Retinal pigment epithelial cell (primary cell): ENCODE data around the gene HPCAL1.

Experiments
- DNase-seq: peaks from one replicate; pipeline ENCODE4 v3.0.0-alpha.2; 2010; ENCODE audit warnings: low read depth
- H3K4me3 ChIP-seq: 2 replicates; pipeline ENCODE4 v1.5.1; 2011; ENCODE audit warnings: mild to moderate bottlenecking, low read length, control low read depth, moderate library complexity
- TF ChIP-seq, protein P1 (sequence below): conservative IDR thresholded peaks from 2 replicates; pipeline ENCODE4 v1.5.1; 2011; ENCODE audit warnings: low read depth, low read length, control low read depth, inconsistent platforms

Gene HPCAL1

DNA sequence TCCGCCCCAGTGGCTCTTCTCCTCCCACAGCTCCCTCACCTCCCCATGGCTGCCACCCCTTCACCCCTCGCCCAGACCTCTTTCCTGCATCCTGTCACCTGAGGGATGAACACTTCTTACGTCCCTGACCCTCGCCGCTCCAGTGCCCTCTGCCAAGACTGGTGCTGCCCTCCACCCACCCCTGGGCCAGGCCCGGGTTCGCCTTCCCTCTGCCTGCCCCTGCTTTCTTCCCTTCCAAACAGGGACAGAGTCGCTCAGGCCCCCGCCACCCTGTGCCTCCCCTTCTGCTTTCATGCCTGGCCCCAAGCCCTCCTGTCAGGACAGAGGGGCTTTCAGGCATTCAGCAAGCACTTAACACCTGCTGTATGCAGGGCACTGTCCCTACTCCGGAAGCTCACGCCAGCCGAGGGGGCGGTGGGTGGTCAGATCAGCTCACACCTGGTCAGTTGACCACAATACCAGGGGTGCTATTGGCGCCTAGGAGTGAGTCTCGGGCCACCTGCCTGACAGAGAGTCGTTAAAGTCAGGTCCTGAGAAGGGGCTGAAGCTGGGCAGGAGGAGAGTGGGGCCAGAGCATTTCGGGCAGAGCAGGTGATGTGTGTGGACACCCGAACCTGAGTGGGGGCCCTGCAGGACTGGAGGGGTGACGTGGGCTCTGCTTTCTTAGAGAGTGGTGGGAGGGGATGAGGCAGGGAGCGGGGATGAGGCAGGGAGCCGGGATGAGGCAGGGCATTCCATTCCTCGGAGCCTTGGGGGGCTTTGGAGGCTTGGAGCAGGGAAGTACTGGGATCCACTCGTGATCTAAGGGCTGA, 26.0 kb upstream of the HPCAL1 start:
- DNase-seq = no peak
- no peak overlapping the region for H3K4me3 ChIP-seq
- TF ChIP-seq, protein P1, sequence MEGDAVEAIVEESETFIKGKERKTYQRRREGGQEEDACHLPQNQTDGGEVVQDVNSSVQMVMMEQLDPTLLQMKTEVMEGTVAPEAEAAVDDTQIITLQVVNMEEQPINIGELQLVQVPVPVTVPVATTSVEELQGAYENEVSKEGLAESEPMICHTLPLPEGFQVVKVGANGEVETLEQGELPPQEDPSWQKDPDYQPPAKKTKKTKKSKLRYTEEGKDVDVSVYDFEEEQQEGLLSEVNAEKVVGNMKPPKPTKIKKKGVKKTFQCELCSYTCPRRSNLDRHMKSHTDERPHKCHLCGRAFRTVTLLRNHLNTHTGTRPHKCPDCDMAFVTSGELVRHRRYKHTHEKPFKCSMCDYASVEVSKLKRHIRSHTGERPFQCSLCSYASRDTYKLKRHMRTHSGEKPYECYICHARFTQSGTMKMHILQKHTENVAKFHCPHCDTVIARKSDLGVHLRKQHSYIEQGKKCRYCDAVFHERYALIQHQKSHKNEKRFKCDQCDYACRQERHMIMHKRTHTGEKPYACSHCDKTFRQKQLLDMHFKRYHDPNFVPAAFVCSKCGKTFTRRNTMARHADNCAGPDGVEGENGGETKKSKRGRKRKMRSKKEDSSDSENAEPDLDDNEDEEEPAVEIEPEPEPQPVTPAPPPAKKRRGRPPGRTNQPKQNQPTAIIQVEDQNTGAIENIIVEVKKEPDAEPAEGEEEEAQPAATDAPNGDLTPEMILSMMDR = no peak

DNA sequence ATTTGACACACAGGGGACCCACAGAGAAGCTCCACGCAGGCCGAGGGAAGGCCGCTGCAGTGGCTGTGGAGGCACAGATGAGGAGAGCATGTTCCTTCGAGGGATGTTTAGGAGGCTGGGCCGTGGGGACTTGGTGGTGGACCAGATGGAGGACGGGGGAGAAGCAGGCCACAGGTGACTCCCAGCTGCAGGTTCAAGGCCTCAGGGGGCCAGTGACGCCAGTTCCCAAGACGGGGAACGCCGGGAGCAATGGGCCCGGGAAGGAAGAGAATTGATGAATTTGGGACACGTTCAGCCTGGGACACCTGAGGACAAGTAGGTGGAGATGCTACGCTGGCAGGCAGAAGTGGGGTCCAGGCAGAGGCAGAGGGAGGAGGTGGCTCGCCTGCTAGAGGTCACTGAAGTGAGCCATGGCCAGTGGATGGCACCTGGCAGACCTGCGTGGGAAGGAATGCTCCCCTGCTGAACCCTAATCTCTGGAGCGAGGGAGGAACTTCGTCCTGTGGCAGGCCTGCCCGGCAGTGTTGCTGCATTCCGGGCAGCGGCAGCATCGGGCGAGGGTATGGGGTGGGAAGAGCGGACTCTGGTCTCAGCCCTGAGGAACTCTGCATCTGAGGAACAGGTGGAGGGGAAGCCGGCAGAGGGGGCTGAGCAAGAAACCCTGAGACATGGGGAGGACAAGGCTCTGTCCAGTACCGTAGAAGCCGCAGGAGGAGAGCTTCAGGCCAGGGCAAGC, 25.2 kb upstream of the HPCAL1 start:
- no peak overlapping the region for H3K4me3 ChIP-seq
- no peak for DNase-seq
- TF ChIP-seq, protein P1 = no peak

DNA sequence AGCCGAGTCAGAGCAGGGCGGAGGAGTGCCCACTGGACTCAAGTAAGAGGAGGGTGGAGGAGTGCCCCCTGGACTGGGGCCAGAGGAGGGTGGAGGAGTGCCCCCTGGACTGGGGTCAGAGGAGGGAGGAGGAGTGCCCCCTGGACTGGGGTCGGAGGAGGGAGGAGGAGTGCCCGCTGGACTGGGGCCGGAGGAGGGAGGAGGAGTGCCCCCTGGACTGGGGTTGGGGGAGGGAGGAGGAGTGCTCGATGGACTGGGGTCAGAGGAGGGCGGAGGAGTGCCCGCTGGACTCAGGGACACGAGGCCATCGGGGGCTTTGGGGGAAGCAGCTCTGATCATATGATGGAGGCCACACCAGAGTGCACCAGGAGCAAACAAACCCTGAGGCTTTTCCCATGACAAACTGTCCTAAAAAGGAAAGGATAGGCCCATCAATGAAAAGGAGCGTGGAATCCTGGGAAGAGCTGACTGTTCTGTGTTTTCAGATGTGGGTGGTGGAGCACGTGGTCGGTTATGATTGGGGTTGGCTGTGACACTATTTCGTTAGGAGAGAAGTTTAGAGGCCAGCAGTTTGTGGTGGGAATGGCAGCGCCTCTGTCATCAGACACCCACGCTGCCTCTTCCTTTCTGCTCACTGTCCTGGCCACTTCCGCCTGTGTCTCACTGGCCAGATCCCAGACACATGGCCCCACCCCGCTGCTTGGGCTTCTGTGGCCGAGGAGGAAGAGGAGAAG, 24.5 kb upstream of the HPCAL1 start:
- no peak for DNase-seq
- TF ChIP-seq, protein P1 = no peak
- H3K4me3 ChIP-seq = no peak overlapping the region

DNA sequence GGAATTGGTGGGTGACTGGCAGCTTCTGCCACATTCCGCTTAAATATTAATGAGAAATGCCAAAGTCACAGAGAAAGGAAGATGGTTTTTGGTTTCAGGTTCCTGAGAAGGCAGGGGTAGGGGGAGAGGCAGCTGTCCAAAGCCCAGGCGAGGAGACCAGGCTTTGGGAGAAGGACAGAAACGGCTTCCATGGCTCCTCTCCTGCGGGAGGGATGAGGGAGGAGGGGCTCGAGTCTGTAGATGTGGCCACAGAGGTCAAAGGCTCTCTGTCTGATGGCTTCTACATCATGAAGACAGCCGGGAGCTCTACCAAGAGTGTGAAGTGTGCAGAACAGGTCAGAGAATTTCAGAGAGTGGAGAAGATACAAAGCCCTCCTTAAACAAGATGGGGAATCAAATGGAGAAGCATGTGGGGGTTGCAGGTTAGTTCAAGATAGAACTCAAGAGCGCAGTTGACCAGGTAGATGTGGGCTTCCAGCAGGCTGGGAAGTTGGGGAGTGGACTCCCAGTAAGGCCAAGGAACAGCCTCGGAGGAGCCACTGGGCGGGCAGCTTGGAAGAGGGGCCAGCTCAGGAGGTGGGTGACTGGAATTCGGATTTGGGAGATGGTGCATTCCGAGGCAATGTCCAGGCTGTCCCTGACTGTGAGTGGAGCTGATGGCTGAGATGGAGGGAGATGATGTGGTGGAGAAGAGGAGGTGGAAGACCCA, 23.8 kb upstream of the HPCAL1 start:
- DNase-seq = no peak
- H3K4me3 ChIP-seq = no peak overlapping the region
- TF ChIP-seq, protein P1 = no peak

DNA sequence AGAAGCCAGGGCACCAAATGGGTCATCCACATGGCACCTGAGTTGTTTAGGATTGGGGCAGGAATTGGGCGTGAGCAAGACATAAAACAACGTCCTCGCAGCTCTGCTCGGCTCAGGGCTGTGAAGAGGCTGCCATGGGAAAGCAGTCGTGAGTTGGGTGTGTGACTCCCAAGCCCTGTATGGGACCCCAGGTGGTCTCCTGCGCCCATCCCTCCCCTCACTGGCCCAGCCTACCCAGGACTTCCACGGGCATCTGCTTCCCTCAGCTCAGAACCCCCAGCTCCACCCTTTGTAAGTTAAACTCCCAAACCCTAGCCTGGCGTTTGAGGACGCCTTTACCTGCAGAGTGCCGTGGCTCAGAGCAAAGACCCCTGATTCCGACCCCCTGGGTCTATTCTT, 23.2 kb upstream of the HPCAL1 start:
- DNase-seq = no peak
- TF ChIP-seq, protein P1 = no peak
- no peak overlapping the region for H3K4me3 ChIP-seq

DNA sequence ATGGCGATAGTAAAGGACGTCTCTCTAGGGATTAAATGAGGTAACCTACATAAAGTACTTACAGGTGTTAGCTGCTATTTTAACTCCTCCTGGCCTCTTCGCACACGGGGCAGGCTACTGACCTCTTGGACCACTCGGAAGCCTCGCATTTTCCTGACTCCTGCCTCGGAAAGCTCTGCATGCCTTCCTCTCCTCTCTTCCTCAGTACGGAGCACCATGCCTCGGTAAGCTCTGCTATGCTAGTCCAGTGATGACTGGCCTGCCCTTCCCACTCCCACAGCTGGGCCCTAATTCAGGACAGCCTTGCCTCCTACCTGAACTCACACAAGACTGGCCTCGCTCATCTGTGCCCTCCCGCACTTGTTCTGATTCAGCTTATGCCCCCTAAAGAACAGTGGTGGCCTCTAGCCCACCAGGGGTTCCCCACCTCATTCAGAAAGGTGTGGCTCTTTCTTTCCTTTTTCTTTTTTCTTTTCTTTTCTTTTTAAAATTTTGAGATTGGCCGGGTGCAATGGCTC, 22.7 kb upstream of the HPCAL1 start:
- DNase-seq = no peak
- TF ChIP-seq, protein P1 = no peak
- H3K4me3 ChIP-seq = no peak overlapping the region
